Measurements from ENCODE around the gene KANSL1.

The KANSL1 gene

DNA sequence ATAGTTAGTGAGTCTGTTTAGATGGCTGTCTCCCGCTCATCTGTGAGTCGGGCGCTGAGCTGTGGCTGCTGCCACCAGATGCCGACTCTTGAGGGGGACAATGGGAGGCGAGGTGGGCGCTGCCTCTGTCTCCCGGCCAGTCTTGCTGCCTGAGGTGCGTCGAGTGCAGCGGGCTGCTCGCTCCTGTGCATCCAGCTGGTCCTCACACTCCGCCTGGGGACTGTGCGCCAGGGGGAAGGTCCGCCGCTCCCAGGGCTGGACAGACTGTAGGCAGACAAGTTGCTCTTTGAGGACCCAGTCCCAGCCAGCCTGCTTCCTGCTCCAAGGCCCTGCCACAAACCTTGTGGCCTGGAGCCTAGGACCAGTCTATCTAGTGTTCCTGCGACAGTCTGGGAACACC is 161.8 kb downstream of the KANSL1 start:
- no peaks in the 10 kb centered on the region for H3F3A ChIP-seq (ENCODE audit: control insufficient read depth, insufficient read depth)
- no peaks in the 10 kb centered on the region for H3K9me2 ChIP-seq (replicated peaks; ENCODE audit: control insufficient read depth, low read length)
- TF ChIP-seq EZH2phosphoT487 (IDR thresholded peaks at IDR 0.05; ENCODE audit: borderline replicate concordance, low read length), result no peak
- TF ChIP-seq, protein P1, sequence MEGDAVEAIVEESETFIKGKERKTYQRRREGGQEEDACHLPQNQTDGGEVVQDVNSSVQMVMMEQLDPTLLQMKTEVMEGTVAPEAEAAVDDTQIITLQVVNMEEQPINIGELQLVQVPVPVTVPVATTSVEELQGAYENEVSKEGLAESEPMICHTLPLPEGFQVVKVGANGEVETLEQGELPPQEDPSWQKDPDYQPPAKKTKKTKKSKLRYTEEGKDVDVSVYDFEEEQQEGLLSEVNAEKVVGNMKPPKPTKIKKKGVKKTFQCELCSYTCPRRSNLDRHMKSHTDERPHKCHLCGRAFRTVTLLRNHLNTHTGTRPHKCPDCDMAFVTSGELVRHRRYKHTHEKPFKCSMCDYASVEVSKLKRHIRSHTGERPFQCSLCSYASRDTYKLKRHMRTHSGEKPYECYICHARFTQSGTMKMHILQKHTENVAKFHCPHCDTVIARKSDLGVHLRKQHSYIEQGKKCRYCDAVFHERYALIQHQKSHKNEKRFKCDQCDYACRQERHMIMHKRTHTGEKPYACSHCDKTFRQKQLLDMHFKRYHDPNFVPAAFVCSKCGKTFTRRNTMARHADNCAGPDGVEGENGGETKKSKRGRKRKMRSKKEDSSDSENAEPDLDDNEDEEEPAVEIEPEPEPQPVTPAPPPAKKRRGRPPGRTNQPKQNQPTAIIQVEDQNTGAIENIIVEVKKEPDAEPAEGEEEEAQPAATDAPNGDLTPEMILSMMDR (IDR thresholded peaks at IDR 0.05; ENCODE audit: low read depth, low read length, poor library complexity, severe bottlenecking), result no peak
- H3K36me3 ChIP-seq (ENCODE audit: control insufficient read depth, low read length), result peaks cover 81% of the 10 kb centered on the region
- no peak overlapping the region for H3K4me3 ChIP-seq (ENCODE audit: low read length)
- peaks cover 8% of the 10 kb centered on the region; the same call in 1 of the 2 replicates for H3K4me1 ChIP-seq (ENCODE audit: control insufficient read depth, low read length)
- H3K4me2 ChIP-seq (ENCODE audit: low read length), result no peak overlapping the region
- no peaks in the 10 kb centered on the region for H3K9me3 ChIP-seq (ENCODE audit: control insufficient read depth, insufficient read depth, low read length)
- H4K20me1 ChIP-seq (ENCODE audit: control insufficient read depth, insufficient read depth, low read depth, low read length), result no peaks in the 10 kb centered on the region
- H3K27ac ChIP-seq (ENCODE audit: low read depth, low read length), result no peak overlapping the region
- H3K27me3 ChIP-seq (ENCODE audit: control insufficient read depth, low read length), result no peaks in the 10 kb centered on the region
- H3K79me2 ChIP-seq (ENCODE audit: control insufficient read depth, low read length), result no peaks in the 10 kb centered on the region

DNA sequence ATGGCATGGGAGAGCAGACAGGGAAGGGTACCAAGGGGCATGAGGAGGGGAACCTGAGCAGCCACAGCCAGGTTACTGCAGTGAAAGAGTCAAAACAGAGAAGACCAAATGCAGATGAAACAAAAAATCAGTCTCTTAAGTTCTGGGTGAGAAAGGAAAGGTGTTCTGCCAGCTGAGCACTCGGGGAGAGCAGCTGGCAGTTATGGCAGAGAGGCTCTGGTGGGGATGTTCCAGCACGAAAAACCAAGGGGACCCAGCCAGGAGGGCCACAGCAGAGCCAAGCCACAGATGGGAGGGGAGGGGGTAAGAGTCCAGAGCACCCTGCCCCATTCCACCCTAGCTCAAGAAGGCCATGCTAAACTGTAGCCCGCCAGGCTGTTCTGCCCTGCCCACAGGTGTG is 162.5 kb downstream of the KANSL1 start:
- no peaks in the 10 kb centered on the region for H3F3A ChIP-seq (ENCODE audit: control insufficient read depth, insufficient read depth)
- H3K27me3 ChIP-seq (ENCODE audit: control insufficient read depth, low read length), result no peaks in the 10 kb centered on the region
- H3K4me1 ChIP-seq (ENCODE audit: control insufficient read depth, low read length), result peaks cover 14% of the 10 kb centered on the region; the same call in 1 of the 2 replicates
- no peaks in the 10 kb centered on the region for H4K20me1 ChIP-seq (ENCODE audit: control insufficient read depth, insufficient read depth, low read depth, low read length)
- H3K79me2 ChIP-seq (ENCODE audit: control insufficient read depth, low read length), result no peaks in the 10 kb centered on the region
- H3K36me3 ChIP-seq (ENCODE audit: control insufficient read depth, low read length), result peaks cover 74% of the 10 kb centered on the region
- TF ChIP-seq, protein P1 (IDR thresholded peaks at IDR 0.05; ENCODE audit: low read depth, low read length, poor library complexity, severe bottlenecking), result no peak
- no peak for TF ChIP-seq EZH2phosphoT487 (IDR thresholded peaks at IDR 0.05; ENCODE audit: borderline replicate concordance, low read length)
- H3K9me3 ChIP-seq (ENCODE audit: control insufficient read depth, insufficient read depth, low read length), result no peaks in the 10 kb centered on the region
- no peak overlapping the region for H3K27ac ChIP-seq (ENCODE audit: low read depth, low read length)
- no peaks in the 10 kb centered on the region for H3K9me2 ChIP-seq (replicated peaks; ENCODE audit: control insufficient read depth, low read length)
- no peak overlapping the region for H3K4me2 ChIP-seq (ENCODE audit: low read length)
- no peak overlapping the region for H3K4me3 ChIP-seq (ENCODE audit: low read length)

DNA sequence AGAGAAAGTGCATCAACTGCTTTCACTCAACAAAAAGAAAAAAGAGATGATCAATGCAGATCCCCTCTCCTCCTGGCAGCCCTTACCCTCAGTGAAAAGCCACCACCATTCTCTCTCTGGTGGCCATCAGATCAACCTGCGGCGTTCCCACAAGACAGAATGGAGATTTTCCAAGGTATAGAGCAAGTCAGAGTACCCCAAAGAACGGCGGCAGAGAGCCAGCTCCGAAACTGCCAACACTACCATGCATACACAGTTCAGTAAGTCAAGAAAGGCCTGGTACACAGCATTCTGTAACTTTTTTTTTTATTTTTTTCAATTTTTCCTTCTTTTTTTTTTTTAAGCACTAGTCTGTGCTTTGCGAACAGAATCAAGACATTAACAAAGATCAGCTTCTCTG is 163.6 kb downstream of the KANSL1 start:
- Histone ChIP-seq H3K79me2 (ENCODE audit: control insufficient read depth, low read length) (no peaks in the 10 kb centered on the region), H3K4me1 (ENCODE audit: control insufficient read depth, low read length) (peaks cover 14% of the 10 kb centered on the region; the same call in 1 of the 2 replicates), H3K27ac (ENCODE audit: low read depth, low read length) (no peak overlapping the region), H3K4me2 (ENCODE audit: low read length) (no peak overlapping the region), H3K9me2 (replicated peaks; ENCODE audit: control insufficient read depth, low read length) (no peaks in the 10 kb centered on the region), H3F3A (ENCODE audit: control insufficient read depth, insufficient read depth) (no peaks in the 10 kb centered on the region), H3K27me3 (ENCODE audit: control insufficient read depth, low read length) (no peaks in the 10 kb centered on the region), H3K4me3 (ENCODE audit: low read length) (no peak overlapping the region), H3K9me3 (ENCODE audit: control insufficient read depth, insufficient read depth, low read length) (no peaks in the 10 kb centered on the region), H4K20me1 (ENCODE audit: control insufficient read depth, insufficient read depth, low read depth, low read length) (no peaks in the 10 kb centered on the region), H3K36me3 (ENCODE audit: control insufficient read depth, low read length) (peaks cover 63% of the 10 kb centered on the region)
- no peak for TF ChIP-seq EZH2phosphoT487 (IDR thresholded peaks at IDR 0.05; ENCODE audit: borderline replicate concordance, low read length)
- TF ChIP-seq, protein P1 (IDR thresholded peaks at IDR 0.05; ENCODE audit: low read depth, low read length, poor library complexity, severe bottlenecking), result no peak

Measured in DOHH2 (cell line).